HG03159 (cell line): ENCODE measurements around the gene PFKFB4.

ENCODE experiments used
- ATAC-seq: cut with Tn5 transposase; IDR thresholded peaks from one replicate; pipeline ENCODE4 v1.9.1; 2021; ENCODE audit warnings: mild to moderate bottlenecking, moderate library complexity; ENCODE audit not compliant: unreplicated experiment

Gene PFKFB4

DNA sequence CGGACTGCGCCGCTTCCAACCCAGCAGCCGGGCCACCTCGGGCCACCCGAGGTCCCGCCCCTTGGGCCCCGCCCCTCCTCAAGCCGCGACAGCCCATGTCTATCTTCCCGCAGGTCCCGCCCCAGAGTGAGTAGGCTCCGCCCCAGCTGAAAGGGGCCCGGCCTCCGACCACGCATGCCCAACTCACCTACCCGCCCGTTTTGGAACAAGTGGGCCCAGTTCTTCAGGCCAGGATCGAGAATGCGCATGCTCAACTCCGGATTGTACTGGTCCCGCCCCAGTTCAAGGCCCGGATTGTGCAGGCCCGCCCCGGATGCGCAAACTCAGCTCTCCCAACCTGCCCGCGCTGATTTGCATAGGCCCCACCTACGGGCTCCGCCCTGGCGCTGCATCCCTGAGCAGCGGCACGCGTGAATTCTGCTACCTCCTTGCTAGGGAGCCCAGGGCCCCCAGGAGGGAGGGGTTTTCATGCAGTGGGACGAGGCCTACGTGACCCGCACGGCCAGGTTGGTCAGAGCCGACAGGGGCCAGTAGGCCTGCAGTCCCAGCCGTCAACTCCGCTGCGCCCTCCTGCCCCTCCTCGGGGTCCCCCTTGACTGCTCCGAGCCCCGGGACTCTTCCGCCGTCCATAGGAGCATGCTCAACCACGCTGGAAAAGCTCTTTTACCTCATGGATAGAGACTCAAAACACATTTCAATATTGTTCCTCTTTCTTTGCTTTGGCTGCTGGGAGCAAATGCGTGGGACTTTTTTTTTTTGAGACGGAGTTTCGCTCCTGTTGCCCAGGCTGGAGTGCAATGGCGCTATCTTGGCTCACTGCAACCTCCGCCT is at the start of gene PFKFB4:
TSS of gene PFKFB4 (minus strand) at position 8 of the 831 bp plus-strand sequence. CDS start 26 bp downstream, outside the sequence.
- peak; percentile 80 for ATAC-seq

- ATAC-seq = no peak
These were observed 45.0 kb upstream of the PFKFB4 start for GRCh38 chr3:48601622-48601994.

DNA sequence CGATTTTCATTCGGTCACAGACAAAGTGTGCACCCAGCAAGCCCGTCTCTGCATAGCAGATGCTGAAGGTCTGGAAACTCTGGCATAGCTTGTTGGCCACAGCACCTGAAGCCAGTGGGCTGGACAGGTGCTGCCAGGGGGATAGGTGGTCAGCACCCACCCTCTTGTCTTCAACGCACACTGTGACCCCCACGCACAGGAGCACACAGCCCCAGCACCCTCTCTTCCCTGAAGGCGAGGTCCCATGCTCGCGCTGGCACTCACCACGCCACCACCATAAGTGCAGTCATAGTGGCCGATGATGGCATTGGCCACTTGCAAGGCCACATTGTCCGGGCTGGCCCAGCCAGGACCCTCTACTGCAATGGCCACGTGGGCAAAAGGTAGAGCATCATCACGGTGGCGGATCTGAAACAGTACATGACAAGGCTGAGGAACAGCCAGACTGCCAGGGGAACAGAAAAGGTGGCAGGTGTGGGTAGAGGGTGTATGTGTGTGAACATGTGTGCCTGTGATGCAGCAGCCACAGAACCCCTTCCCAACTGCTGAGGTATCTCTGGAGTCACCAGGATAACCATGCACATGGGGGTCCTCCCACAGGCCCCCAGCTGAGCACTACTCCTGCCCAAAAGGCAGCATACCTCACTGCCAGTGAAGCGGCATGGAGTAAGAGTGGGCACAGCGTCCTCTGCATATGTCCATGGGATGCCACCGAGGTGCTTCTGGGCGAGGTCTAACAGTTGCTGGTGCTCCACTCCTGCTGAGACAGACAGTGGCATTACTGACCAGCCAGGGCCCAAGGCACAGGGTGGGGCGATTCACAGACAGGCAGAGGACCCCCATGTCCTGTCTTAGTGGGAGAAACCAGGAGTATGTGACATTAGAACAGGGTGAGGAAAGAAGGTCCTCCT is 44.4 kb upstream of the PFKFB4 start:
- ATAC-seq = no peak

GRCh38 chr3:48599509-48600285 is 43.1 kb upstream of the PFKFB4 start:
- ATAC-seq = no peak

DNA sequence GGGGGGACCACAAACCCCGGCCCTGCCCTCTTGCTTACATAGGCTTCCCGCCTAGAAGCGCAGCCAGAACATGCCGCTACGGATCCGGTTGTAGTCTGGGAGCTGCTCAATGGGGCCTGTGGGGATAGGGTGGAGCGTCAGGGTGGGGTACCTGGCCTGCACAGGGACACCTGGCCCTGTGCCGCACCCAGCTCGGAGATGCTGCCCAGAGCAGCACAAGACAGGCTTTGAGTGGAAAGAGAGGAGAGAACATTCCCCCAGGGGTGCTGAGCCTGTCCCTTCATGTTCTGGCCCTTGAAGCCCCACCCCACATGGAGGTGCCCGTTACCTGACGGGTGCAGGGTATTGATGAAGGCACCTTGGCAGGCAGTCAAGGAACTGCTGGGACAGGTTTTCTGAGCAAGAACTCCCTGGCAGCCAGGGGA is 42.5 kb upstream of the PFKFB4 start:
- no peak for ATAC-seq

DNA sequence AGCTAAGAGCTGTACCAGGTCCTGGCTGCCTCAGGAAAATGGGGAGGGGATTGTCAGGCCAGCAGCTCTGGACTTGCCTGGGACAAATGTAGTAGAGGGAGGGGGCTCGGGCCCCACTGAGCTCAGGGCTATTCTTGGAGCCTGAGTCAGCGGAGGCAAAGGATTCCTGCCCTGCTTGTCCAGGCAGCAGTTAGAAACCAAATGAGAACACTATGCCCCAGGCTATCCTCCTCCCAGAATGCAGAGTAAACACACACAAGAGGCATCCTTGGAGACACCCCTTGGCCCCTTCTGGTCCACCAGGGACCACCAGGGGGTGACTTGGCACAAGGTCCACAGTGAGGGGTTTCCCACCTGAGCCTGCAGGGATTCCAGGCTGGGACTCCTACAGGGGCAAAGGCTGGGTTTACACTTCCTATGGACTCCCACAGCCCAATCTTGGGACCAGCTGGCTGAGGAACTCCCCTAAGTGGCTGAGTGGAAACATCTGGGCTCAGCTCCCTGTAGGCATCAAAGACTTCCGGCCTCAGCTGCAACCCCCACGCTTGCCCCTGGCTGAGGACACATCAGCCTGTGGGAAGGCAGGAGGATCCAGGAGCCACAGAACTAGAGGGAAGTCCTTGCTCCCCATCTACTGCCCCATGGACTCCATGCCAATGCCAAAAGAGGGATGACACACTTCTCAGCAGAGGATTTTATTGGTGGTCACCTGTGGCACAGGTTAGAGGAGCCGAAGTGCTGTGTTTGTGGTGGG is 41.9 kb upstream of the PFKFB4 start:
- no peak for ATAC-seq

DNA sequence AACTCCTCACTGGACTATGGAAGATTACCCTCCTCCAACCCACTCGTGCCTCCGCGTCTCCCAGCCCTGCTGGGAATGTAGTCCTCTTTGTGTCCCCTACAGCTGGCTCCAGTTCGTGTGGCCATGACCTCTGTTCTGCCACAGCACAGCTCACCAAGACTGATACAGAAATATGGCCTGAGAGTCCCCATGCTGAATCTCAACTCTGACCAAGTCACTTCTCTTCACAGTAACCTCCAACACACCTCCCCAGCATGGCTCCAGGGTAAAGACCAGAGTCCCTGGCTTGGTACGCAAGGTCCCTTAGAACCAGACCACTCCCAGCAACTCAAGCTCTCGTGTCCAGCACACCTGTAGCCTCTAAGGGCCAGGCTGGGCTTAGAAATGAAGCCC is 40.8 kb upstream of the PFKFB4 start:
- no peak for ATAC-seq

- no peak for ATAC-seq
These were observed 40.2 kb upstream of the PFKFB4 start for GRCh38 chr3:48596676-48597407.

- no peak for ATAC-seq
These were observed 39.6 kb upstream of the PFKFB4 start for GRCh38 chr3:48596157-48596556.

GRCh38 chr3:48595526-48596121 is 39.0 kb upstream of the PFKFB4 start:
- ATAC-seq = no peak

DNA sequence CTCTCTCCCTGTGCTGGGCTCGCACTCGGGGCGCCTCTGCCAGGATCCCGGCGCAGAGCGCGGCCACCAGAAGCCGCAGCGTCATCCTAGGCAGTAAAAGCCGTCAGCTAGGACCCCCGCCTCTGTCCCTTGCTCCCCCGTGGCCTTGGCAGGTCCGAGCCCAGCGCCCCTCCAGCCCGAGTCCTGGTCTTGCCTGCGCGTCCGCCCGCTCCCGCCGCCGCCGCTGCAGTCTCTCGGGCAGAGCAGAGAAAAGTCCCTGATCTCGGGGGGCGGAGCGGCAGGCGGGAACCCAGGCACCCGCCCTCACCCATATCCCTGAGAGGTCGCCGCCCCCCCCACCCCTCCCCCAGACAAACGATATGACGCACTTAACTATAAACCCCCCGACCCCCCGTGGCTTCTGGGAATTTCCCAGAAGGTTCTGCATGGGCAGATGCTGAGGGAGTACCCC is 38.5 kb upstream of the PFKFB4 start, which contains the start of gene COL7A1:
TSS of gene COL7A1 (minus strand) at position 255 of the 451 bp plus-strand sequence. CDS start at position 85, 170 bp downstream.
- no peak for ATAC-seq

DNA sequence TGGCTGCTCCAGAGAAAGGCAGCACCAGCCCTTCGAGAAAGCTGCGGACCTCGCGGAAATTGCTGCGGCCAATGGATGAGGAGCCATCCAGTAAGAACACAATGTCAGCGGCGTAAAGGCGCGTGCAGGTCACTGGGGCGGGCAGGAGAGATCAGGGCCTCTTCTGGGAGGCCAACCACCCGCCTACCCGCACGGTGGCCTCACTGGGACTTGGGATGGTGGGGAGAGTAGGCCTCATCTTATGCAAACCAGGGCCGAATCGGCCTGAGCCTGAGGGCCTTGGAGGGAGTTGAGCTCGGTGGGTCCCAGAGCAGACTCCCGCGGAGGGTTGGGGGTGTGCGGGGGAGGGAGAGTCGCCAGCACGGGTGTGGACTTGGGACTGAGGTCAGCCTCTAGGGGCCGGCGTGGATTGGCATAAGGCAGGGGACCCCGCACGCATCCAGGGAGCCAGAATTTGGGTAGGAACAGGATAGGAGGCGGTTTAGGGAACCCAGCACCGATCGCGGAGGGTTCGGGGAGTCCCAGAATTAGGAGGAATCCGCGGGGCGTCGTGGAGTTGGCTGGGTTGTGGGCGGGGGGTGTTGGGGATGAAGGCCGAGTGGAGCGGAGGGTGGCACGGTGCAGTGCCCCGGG is 37.9 kb upstream of the PFKFB4 start:
- ATAC-seq = no peak

DNA sequence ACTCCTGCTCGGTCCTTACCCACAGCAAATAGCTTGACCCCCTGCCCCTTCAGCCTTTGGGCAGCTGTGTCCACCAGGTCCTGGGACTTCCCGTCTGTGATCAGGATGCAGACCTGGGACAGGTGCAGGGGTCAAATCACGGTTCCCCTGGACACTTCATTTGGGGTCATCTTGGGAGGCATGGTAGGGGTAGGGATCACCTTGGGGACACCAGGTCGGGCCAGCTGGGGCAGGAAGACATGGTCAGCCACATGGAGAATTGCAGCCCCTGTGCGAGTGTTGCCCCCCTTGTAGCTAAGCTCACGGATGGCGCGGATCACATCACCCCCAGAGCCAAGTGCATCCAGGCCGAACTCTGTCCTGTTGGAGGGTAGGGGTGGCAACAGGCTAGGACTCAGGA is 36.7 kb upstream of the PFKFB4 start:
- no peak for ATAC-seq

DNA sequence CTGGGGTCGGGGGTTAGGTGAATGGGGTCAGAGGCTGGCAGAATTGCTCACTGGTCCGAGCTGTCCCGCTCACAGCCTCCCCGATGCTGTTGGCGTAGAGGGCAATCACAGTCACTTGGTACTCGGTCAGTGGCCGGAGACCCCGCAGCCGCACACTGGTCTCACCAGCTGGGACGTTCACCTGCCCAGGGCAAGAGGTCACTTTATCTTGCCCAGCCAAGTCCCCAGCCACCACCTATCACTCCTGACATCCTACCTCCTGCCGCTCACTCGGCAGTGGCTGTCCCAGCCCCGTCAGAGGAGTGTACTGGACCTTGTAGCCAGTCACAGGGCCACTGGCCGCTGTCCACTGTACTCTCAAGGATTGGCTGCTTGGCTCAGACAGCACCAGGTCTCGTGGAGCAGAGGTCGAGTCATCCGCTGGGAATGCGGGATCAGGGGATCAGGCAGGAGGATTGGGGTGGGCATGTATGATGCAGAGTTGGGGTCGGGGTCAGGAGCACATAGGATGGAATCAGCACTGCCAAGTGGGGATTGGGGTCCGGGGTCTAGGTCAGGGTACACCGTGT is 36.0 kb upstream of the PFKFB4 start:
- no peak for ATAC-seq

- ATAC-seq = no peak
These were observed 35.4 kb upstream of the PFKFB4 start for GRCh38 chr3:48591886-48592518.

DNA sequence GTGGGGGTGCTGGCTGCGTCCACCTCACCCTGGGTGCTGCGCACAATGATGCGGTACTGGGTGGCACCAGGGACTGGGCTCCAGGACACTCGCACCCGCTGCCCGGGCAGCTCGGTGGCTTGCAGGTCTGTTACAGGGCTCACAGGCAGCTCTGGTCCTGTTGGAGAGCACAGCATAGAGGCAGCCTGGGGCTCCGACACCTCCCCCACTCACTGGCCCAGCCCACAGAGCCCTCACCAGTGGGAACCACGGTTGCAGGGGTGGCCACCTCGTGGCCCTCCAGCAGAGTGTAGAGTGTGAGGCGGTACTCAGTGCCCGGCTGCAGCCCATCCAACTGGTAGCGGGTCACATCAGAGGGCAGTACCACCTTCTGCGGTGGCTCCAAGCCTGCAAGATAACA is 34.8 kb upstream of the PFKFB4 start:
- no peak for ATAC-seq

- no peak for ATAC-seq
These were observed 31.6 kb upstream of the PFKFB4 start for GRCh38 chr3:48588230-48588629.

DNA sequence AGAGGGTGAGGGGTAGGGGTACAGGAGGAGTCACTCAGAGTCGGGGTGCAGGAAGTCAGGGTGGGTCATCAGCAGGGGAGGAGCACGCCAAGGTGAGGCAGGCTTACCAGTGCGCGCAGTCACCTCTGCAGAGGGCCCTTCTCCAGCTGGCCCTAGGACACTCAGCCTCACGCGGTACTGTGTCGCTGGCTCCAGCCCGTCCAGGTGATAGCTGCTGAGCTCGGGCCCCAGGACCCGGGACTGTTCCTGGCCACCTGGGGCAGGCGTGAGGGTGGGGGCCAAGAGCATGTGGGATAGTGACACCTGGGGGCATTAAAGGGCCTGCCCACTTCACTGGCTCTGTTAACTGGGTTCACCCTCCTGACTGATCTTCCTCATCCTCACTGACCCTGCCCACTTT is 31.1 kb upstream of the PFKFB4 start:
- no peak for ATAC-seq
